ENCODE measurements around the gene LRMDA. TPM values are rescaled to one million over a fixed set of nuclear protein-coding genes. Genes with fewer than 3 reads are reported as not detected.

Gene LRMDA
- total and polyA plus RNA-seq, 2 donors (not counting 3 experiments of a cell fraction or from before 2014, with no cell fraction given), result 9.7 to 18.0 TPM

DNA sequence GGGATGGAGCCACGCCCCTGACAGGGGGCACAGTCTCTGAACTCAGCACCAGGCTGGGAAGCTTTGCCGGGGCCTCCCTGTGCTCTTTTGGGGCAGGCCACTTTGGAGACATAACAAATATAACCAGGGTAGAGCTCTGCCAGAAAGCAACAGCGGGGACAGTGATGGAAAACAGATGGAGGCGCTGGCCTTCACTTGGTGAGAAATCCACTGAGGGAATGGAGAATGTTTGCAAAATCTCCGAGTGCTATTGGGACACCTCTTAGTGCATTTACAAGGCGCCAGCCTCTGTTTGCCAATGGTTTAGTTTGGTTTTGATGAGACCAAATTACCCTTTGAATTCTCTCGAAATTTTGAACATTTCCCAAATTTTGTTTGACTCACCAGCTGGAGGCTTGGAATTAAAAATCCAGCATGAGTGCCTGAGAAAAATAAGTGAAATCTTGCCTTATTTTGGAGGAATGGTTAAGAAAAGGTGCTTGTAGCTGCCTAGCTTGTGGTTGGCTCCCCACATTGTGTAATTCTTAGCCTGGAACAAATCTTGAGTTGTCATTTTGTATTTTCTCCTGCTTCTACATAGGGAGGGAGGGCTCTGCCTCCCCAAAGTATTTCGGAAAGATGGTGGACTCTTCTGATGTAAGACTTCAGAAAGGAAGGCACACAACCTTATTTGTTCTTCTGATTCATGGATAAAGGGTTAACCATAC lies 980.5 kb downstream of the LRMDA start:
- Histone ChIP-seq H3K4me2 (ENCODE audit: insufficient read depth, low read length) (no peak overlapping the region), H3K27me3 (ENCODE audit: control insufficient read depth in 2 of 2, insufficient read depth in 2 of 2, low read length in 2 of 2) (no peaks in the 10 kb centered on the region), H2AFZ (ENCODE audit: low read depth, low read length) (no peak overlapping the region), H3K4me3 (replicated peaks in 1 of 3; ENCODE audit: insufficient read depth in 1 of 3, low read depth in 1 of 3, low read length in 3 of 3) (no peak overlapping the region), H3K79me2 (ENCODE audit: control insufficient read depth, insufficient read depth, low read length) (no peaks in the 10 kb centered on the region), H3K4me1 (ENCODE audit: control insufficient read depth, extremely low read depth, insufficient read depth, low read length) (no peaks in the 10 kb centered on the region), H3K9me1 (replicated peaks; ENCODE audit: control insufficient read depth, extremely low read depth, insufficient read depth, low read length) (no peaks in the 10 kb centered on the region), H4K20me1 (replicated peaks; ENCODE audit: control insufficient read depth, extremely low read depth, insufficient read depth, low read length) (no peaks in the 10 kb centered on the region), H3K36me3 (ENCODE audit: control insufficient read depth in 2 of 2, extremely low read depth in 1 of 2, insufficient read depth in 2 of 2, low read length in 2 of 2) (no peaks in the 10 kb centered on the region), H3K27ac (ENCODE audit: insufficient read depth, low read depth, low read length) (no peak overlapping the region), H3K9ac (replicated peaks; ENCODE audit: extremely low read depth, insufficient read depth, low read length) (no peak overlapping the region), H3K9me3 (replicated peaks; ENCODE audit: control insufficient read depth, insufficient read depth, low read length) (no peaks in the 10 kb centered on the region)
- dilution Hi-C loops (cut with MboI; ENCODE audit: extremely low pct_ligation_motif_present, low sequenced_read_pairs), result no loop called here
- no peak for TF ChIP-seq POLR2A (IDR thresholded peaks at IDR 0.05; ENCODE audit: low read depth, low read length)
- no peak for TF ChIP-seq POLR2AphosphoS5 (IDR thresholded peaks at IDR 0.05; ENCODE audit: insufficient read depth, low read depth, low read length)
- TF ChIP-seq JUN (IDR thresholded peaks at IDR 0.05; ENCODE audit: borderline replicate concordance, insufficient read depth, insufficient read length, low read depth), result no peak
- TF ChIP-seq FOS (IDR thresholded peaks at IDR 0.05; ENCODE audit: borderline replicate concordance, insufficient read depth, low read length), result no peak
- TF ChIP-seq, protein P1, sequence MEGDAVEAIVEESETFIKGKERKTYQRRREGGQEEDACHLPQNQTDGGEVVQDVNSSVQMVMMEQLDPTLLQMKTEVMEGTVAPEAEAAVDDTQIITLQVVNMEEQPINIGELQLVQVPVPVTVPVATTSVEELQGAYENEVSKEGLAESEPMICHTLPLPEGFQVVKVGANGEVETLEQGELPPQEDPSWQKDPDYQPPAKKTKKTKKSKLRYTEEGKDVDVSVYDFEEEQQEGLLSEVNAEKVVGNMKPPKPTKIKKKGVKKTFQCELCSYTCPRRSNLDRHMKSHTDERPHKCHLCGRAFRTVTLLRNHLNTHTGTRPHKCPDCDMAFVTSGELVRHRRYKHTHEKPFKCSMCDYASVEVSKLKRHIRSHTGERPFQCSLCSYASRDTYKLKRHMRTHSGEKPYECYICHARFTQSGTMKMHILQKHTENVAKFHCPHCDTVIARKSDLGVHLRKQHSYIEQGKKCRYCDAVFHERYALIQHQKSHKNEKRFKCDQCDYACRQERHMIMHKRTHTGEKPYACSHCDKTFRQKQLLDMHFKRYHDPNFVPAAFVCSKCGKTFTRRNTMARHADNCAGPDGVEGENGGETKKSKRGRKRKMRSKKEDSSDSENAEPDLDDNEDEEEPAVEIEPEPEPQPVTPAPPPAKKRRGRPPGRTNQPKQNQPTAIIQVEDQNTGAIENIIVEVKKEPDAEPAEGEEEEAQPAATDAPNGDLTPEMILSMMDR (IDR thresholded peaks at IDR 0.05; ENCODE audit: extremely low read depth in 1 of 2, insufficient read depth in 1 of 2, low read depth in 1 of 2, low read length in 2 of 2), result no peak
- TF ChIP-seq EZH2 (IDR thresholded peaks at IDR 0.05; ENCODE audit: borderline replicate concordance, low read depth, low read length, severe bottlenecking), result no peak
- TF ChIP-seq GATA2 (IDR thresholded peaks at IDR 0.05; ENCODE audit: insufficient read depth, insufficient read length, low read depth, low read length), result no peak
- TF ChIP-seq, protein P2, sequence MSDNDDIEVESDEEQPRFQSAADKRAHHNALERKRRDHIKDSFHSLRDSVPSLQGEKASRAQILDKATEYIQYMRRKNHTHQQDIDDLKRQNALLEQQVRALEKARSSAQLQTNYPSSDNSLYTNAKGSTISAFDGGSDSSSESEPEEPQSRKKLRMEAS (IDR thresholded peaks at IDR 0.05; ENCODE audit: insufficient read depth, insufficient read length), result no peak
- no peak for TF ChIP-seq MYC (IDR thresholded peaks at IDR 0.05; ENCODE audit: low read depth, low read length)
- no TSS peak for BruUV-seq (replicated peaks)
- ChIA-PET POLR2A (no interaction called here), CTCF (no interaction called here)
- intact Hi-C loops (cut with micrococcal nuclease), result no loop called here
- DNase-seq (ENCODE audit: low read depth, low spot score) (no peak), FAIRE-seq (no peak)
